Muscle layer of duodenum (tissue), 2 donors: ENCODE results near the gene SAC3D1.

Source experiments
- H3K27ac ChIP-seq: one replicate; pipeline ENCODE4 v1.7.0; 2013; ENCODE audit warnings: mild to moderate bottlenecking, low read length
- H3K27me3 ChIP-seq: one replicate; pipeline ENCODE4 v1.7.0; 2013; ENCODE audit warnings: low read depth, mild to moderate bottlenecking, control low read depth, low read length
- H3K36me3 ChIP-seq, 2 donors: one replicate each; pipeline ENCODE4 v1.7.0; 2013; ENCODE audit warnings: low read length in 2 of 2, control low read depth in 1 of 2, mild to moderate bottlenecking in 1 of 2; ENCODE audit not compliant: insufficient read depth in 2 of 2, control insufficient read depth in 1 of 2
- H3K4me1 ChIP-seq, 2 donors: one replicate each; pipeline ENCODE4 v1.7.0; 2013; ENCODE audit warnings: low read length in 2 of 2, mild to moderate bottlenecking in 2 of 2, control low read depth in 1 of 2, moderate library complexity in 1 of 2; ENCODE audit not compliant: insufficient read depth in 2 of 2, control insufficient read depth in 1 of 2
- H3K4me3 ChIP-seq, 2 donors: one replicate each; pipeline ENCODE4 v1.7.0; 2013; ENCODE audit warnings: low read length in 2 of 2, low read depth in 1 of 2, mild to moderate bottlenecking in 1 of 2
- H3K9me3 ChIP-seq, 2 donors: one replicate each; pipeline ENCODE4 v1.7.0; 2013; ENCODE audit warnings: low read length in 2 of 2, control low read depth in 1 of 2, mild to moderate bottlenecking in 1 of 2; ENCODE audit not compliant: control insufficient read depth in 1 of 2
- donor health status: healthy.

The SAC3D1 gene

GRCh38 chr11:65083134-65083833 is 42.3 kb downstream of the SAC3D1 start:
- no peaks in the 10 kb centered on the region for H3K27me3 ChIP-seq
- H3K27ac ChIP-seq = peak overlapping the region; percentile 78
- H3K36me3 ChIP-seq = peaks cover 10 to 33% of the 10 kb centered on the region in 2 donors
- H3K9me3 ChIP-seq = no peaks in the 10 kb centered on the region
- peak overlapping the region; percentile 79 to 83 for H3K4me3 ChIP-seq
- peaks cover 11 to 19% of the 10 kb centered on the region in 2 donors for H3K4me1 ChIP-seq

DNA sequence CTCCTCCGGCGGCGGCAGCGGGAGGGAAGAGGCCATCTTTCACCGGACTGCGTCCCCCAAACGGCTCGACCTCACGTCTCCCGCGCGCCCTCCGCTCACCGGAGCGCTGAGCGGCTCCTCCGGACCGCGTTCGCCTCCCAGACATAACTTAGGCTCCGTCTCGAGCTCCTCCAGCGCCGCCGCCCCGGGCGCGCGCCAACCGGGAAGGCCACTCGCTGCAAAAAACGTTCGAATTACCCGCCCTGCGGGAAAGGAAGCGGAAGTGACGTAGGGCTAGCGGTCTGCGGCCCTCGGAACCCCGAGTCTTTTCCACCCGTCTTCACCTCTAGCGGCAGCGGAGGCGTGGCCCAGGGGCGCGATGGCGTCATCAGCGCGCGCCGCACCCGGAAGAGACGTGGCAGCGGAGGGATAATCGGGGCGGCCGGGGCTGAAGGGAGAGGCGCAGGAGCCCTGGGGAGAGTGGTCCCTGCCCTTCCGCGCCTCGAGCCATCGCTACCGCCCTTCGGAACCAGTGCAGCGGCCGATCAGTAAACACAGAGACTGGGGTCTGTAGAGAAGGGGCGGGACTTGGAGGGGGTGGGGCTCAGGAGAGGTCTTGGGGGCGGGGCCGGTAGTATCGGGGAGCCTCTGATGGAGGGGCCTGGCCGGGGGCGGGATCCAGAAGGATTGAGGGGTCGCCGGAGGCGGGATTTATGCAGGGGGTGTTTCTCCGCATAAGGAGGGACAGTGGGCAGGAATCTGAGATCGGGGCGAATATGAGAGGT is 43.0 kb downstream of the SAC3D1 start, which contains the start of the genes CDCA5 and ZFPL1:
CDCA5 (minus strand) TSS at position 207 of the 764 bp plus-strand sequence; CDS start at position 145, 62 bp downstream.
ZFPL1 (plus strand) TSS at position 389 of the 764 bp plus-strand sequence. CDS start 477 bp downstream, outside the sequence.
- Histone ChIP-seq H3K27me3 (no peaks in the 10 kb centered on the region), H3K4me1 (peaks cover 11 to 19% of the 10 kb centered on the region in 2 donors), H3K27ac (peak within 1 kb of the TSS; percentile 78), H3K36me3 (peaks cover 10 to 41% of the 10 kb centered on the region in 2 donors), H3K9me3 (no peaks in the 10 kb centered on the region), H3K4me3 (peak within 1 kb of the TSS; percentile 79 to 83)

GRCh38 chr11:65084598-65085375 is 43.8 kb downstream of the SAC3D1 start:
- H3K27me3 ChIP-seq = no peaks in the 10 kb centered on the region
- peaks cover 11 to 19% of the 10 kb centered on the region in 2 donors for H3K4me1 ChIP-seq
- H3K27ac ChIP-seq = peak overlapping the region; percentile 78
- no peaks in the 10 kb centered on the region for H3K9me3 ChIP-seq
- H3K36me3 ChIP-seq = peaks cover 10 to 48% of the 10 kb centered on the region in 2 donors
- H3K4me3 ChIP-seq = peak overlapping the region; percentile 79 to 83

GRCh38 chr11:65085446-65085845 is 44.4 kb downstream of the SAC3D1 start:
- Histone ChIP-seq H3K4me1 (peaks cover 11 to 19% of the 10 kb centered on the region in 2 donors), H3K36me3 (peaks cover 10 to 49% of the 10 kb centered on the region in 2 donors), H3K27me3 (no peaks in the 10 kb centered on the region), H3K9me3 (no peaks in the 10 kb centered on the region), H3K27ac (no peak overlapping the region), H3K4me3 (no peak overlapping the region)

- Histone ChIP-seq H3K4me3 (no peak overlapping the region), H3K9me3 (no peaks in the 10 kb centered on the region), H3K4me1 (peaks cover 11 to 19% of the 10 kb centered on the region in 2 donors), H3K27ac (no peak overlapping the region), H3K36me3 (peaks cover 10 to 49% of the 10 kb centered on the region in 2 donors), H3K27me3 (no peaks in the 10 kb centered on the region)
These were observed 45.8 kb downstream of the SAC3D1 start for GRCh38 chr11:65086809-65087208.

GRCh38 chr11:65087216-65087615 is 46.2 kb downstream of the SAC3D1 start:
- Histone ChIP-seq H3K4me1 (peaks cover 11 to 19% of the 10 kb centered on the region in 2 donors), H3K9me3 (no peaks in the 10 kb centered on the region), H3K27me3 (no peaks in the 10 kb centered on the region), H3K36me3 (peaks cover 10 to 49% of the 10 kb centered on the region in 2 donors), H3K27ac (no peak overlapping the region), H3K4me3 (no peak overlapping the region)

- peaks cover 10 to 49% of the 10 kb centered on the region in 2 donors for H3K36me3 ChIP-seq
- no peaks in the 10 kb centered on the region for H3K9me3 ChIP-seq
- H3K27ac ChIP-seq = no peak overlapping the region
- peaks cover 11 to 19% of the 10 kb centered on the region in 2 donors for H3K4me1 ChIP-seq
- H3K4me3 ChIP-seq = no peak overlapping the region
- no peaks in the 10 kb centered on the region for H3K27me3 ChIP-seq
These were observed 46.8 kb downstream of the SAC3D1 start for GRCh38 chr11:65087827-65088226.

DNA sequence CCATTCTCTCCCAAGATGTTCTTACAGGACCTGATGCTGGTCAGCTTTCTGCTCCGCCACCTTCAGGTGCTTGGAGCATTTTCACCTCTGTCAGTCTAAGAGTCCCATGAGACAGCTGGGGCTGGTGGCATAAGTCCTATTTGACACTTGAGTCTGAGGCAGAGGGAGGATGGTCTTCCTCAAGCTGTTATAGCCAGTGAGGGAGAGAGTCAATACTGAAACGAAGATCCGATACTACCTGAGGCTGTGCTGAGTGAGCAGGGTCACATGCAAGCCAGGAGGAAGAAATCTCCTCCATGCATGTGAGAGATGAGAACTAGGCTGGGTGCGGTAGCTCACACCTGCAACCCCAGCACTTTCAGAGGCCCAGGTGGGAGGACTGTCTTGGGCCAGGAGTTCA is 48.6 kb downstream of the SAC3D1 start:
- Histone ChIP-seq H3K4me3 (no peak overlapping the region), H3K4me1 (peaks cover 5 to 11% of the 10 kb centered on the region in 2 donors), H3K36me3 (peaks cover 10 to 49% of the 10 kb centered on the region in 2 donors), H3K27me3 (no peaks in the 10 kb centered on the region), H3K9me3 (no peaks in the 10 kb centered on the region), H3K27ac (no peak overlapping the region)

- Histone ChIP-seq H3K36me3 (peaks cover 10 to 42% of the 10 kb centered on the region in 2 donors), H3K9me3 (no peaks in the 10 kb centered on the region), H3K27me3 (no peaks in the 10 kb centered on the region), H3K4me3 (no peak overlapping the region), H3K27ac (no peak overlapping the region), H3K4me1 (peaks cover 0 to 3% of the 10 kb centered on the region in 2 donors)
These were observed 49.6 kb downstream of the SAC3D1 start for GRCh38 chr11:65090628-65091027.
